Anterior cingulate cortex (tissue), 58 donors: ENCODE measurements around the gene TBL1XR1.
"Not testable (repeated sequence)": the region's sequence is repeated elsewhere in the genome, so short reads cannot be mapped to it uniquely, and the experiment has no call there.

Experiments
- DNase-seq, 58 donors: peaks; one replicate each; lab custom pipeline; 2025; lab: John Stamatoyannopoulos, UW

Gene TBL1XR1

DNA sequence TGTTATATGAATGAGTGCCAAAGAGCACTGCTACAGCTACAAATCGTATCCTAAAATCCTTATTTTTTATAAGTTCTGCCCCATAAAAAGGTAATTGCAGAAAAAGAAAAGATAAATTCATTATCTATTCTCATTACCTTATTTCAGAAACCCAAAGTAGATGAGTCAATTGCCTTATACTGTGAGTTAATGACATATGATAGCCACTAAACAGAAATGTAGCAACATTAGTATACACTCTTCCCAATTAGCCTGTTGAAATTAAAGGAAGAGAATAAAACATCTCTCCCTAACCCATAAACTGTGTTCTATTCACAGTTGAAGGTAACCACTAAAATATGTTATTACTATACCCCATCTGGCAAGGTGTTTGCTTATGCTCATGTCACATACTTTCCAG, 11.0 kb downstream of the TBL1XR1 start:
- no peak for DNase-seq

DNA sequence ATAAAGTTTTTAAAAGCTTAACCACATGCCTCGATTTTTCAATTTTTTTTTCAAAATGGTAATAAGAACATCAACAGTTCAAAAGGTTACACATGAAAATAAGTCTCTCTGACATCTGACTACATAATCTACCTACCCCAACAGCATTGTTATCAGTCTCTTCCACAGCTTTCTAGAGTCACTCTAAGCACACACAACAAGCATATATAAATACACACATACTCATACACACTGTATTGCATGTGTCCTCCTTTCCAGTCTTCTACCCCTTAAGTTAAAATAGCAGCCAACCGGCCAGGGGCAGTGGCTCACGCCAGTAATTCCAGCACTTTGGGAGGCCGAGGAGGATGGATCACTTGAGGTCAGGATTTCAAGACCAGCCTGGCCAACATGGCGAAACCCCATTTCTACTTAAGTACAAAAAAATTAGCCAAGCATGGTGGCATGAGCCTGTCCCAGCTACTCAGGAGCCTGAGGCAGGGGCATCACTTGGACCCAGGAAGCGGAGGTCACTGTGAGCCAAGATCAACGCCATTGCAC, 12.2 kb downstream of the TBL1XR1 start:
- no peak for DNase-seq

DNA sequence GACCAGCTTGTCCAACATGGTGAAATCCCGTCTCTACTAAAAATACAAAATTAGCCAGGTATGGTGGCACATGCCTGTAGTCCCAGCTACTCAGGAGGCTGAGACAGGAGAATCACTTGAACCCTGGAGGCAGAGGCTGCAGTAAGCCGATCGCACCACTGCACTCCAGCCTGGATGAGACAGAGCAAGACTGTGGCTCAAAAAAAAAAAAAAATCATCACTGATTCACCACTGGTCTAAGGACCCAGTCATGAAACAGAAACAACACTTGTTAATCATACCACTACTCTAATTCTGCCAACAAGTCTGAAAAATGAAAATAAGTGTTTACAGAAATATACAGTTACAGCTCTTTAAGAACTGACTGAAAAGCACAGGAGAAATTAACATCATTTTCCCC, 12.7 kb downstream of the TBL1XR1 start:
- DNase-seq: not testable (repeated sequence)

DNA sequence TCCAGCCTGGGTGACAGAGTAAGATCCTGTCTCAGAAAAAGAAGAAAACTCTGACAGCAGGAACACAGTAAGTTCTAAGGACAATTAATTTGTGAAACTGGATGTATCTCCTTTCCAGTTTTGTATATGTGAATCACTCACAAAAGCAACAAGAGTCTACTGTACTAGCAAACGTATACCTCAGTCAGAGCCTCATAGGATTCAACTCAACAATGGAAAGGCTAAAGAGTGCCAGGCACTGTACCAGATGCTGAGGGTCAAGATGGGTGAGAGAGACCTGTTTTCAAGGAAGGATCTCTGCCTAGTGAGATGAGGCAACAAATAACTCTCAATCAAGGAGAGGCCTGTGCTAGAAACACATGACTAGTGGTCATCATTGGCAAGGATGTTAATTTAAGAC, 14.9 kb downstream of the TBL1XR1 start:
- DNase-seq: no peak

DNA sequence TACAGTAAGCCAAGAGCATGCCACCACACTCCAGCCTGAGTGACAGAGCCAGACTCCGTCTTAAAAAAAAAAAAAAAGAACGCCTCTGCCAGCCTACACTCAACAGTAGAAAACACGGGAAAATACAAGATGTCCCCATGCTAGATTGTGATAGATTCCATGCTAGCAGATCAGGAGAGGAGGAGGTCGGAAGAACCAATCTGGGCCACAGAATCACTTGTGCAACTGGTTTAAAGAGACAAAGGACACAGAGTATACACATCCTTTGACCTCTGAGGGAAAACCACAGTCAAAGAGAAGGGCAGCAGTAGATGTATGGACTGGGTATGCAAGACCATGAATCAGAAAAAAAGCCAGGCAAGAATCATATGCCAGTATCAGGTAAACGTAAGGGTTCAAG, 15.9 kb downstream of the TBL1XR1 start:
- DNase-seq: no peak

DNA sequence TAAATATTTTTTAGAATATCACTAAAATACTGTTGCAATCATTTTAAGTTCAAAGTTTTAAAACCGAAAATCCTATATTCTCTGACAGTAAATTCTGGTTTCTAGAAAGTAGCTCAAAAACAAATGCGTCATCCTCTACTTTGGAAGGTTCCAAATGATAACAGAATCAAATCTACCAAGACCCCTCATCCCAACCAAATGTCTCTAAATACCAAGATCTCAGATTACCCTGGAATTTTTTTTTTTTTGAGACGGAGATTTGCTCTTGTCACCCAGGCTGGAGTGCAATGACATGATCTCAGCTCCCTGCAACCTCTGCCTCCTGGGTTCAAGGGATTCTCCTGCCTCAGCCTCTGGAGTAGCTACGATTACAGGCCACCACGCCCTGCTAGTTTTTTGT, 16.8 kb downstream of the TBL1XR1 start:
- no peak for DNase-seq

DNA sequence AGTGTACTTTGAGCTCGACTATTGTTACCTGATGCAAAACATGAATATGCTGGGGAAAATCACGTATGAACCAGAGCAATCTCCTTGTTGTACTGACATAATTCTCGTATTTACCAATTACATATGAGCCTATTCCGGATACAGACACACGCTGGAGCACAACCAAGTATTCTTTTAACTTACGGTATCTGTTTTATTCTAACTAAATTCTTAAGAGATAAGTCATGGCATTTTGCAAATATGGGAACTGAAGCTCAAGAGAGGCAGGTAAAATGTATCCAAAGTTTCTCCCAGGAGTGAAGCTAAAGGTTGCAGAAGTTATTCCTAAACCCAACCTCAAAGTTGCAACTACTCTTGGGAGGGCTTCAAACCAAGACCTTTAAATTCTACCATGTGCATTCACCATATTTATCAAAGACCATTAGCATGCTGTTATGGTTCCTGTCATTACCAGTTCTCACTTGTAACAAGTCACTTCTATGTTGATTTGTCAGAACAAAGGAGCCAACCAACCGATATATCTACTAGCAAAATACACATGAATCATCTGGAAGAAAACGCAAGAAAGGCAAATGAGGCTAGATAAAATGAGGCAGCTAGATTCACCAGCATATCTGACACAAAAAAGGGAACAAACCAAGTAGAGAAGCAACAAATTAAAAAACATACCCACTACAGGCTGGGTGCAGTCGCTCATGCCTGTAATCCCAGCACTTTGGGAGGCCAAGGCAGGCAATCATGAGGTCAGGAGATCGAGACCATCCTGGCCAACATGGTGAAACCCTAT, 17.8 kb downstream of the TBL1XR1 start:
- DNase-seq: no peak

DNA sequence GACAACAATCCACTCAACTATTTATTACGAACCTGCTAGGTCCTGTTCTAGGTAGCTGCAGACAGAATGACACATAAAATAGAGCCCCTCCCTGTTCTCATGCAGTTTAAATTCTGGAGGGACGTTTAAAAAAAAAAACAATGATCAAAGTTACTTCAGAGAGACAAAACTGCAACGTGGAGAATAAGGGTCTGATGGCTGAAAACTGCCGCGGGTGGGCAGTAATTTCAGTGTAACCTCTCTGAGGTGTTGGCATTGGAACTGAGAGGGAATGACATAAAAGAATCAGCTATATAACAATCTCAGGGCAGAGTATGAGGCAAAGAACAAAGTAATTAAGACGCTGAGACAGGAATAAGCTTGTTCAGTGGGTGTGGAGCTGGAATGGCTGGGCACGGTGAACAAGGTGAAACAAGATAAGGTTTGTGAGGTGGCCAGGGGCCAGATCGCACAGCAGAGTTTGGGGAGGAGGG, 19.5 kb downstream of the TBL1XR1 start:
- DNase-seq: no peak

DNA sequence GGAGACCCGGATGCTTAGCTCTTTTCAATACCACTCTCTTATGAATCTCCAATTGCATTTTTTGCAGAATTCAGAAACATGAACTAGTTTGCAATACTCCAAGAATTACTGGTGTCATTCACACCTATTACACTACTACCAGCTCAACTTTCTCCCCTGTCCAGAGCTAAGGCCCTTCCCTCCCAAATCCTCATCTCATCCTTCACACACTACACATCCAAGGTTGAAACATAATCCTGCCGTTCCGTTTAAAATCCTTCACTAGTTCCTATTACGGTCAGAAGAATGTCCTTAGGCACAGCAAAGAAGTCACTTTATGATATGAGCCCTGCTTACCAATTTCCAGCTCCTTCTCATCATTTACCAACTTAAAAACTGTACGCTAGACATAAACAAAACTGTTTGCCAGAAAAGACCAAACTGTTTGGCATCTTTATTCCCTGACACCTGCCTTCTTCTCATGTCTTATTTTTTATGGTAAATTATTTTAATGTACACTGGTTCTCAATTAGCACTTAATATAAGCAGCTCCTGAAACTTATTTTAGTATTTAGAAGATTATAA, 22.6 kb downstream of the TBL1XR1 start:
- no peak for DNase-seq

DNA sequence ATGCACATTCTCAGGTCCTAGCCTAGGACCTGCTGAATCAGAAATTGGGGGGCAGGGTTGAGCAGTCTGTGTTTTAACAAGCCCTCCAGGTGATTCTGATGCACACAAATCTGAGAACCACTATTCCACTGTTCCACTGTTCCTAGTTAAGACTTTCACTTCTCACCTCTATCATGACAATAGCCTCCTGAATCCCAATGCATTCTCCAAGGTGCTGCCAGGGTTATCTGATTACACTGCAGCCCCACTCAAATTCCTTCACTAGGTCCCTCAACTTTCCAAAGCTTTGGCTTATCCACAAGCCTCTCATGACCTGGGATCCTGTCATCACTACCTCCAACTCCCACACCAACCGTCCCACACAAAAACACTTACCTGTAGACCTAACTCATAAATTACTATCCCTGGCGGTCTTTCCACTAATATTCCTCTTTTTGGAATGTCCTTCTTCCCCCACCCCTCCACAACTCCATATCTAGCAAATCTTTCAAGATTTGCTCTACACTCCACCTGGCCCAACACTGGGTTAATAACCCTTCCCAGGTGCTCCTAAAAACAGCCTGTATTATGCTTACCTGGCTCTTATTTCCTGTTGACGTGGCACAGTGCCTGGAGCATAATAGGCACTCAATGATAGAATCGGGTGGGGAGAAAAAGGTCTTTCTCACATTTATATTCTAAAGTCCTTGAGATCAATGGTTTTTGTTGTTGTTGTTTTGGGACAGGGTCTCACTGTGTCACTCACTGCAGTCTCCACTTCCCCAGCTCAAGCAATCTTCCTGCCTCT, 27.2 kb downstream of the TBL1XR1 start:
- DNase-seq: no peak

DNA sequence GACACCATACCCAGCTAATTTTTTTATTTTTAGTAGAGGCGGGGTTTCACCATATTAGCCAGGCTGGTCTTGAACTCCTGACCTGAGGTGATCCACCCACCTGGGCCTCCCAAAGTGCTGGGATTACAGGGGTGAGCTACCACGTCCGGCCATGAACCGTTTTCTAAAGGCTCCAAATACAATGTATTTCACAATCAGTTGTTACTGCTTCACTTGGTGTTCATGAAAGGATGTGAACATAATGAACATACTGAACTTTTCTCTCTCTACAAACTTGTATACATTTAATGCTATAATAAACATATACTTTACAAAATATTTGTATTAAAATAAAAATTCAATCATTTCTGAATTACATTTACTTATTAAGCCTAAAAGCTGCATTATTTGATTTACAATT, 28.9 kb downstream of the TBL1XR1 start:
- no peak for DNase-seq

DNA sequence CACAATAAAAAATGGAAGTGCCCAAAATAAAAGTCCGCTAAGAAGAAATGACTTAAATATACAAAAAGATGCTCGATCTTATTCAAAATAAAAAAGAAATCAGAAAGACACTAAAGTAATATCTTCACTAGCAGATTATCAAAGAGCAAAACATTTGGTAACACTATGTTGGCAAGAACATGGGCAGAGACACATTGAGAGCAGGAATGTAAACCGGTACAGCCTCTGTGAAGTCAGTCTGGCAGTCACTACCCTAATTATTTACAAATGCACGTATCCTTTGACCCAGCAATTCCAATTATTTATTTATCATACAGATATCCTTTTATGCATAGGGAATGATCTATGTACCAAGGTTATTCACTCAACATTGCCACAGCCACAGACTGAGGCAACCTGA, 34.5 kb downstream of the TBL1XR1 start:
- no peak for DNase-seq

DNA sequence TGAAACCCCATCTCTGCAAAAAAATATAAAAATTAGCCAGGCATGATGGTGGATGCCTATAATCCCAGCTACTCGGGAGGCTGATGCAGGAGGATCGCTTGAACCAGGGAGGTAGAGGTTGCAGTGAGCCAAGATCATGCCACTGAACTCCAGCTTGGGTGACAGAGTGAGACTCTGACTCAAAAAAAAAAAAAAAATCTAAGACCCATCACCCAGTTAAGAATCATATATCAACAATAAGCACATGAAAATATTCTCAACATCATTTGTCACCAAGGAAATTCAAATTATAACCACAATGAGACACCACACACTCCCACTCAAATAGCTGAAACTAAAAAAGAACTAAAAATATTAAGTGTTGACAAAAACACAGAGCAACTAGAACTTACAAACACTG, 35.7 kb downstream of the TBL1XR1 start:
- not testable (repeated sequence) for DNase-seq

DNA sequence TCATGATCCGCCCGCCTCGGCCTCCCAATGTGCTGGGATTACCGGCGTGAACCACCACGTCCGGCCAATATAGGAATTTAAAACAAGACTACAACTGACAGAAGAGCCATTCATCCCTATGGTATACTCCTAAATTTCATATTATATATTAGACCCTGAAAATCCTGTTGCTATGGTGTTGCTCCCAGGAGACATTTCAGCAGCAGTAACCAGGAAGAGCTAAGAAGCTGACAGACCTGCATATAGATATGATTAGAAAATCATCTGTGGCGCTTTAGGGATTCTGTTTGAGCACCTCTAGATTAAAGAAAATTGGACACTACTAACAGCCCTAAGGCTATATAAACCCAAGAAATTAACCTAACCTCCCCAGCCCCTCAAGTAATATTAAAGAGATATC, 38.8 kb downstream of the TBL1XR1 start:
- no peak for DNase-seq

DNA sequence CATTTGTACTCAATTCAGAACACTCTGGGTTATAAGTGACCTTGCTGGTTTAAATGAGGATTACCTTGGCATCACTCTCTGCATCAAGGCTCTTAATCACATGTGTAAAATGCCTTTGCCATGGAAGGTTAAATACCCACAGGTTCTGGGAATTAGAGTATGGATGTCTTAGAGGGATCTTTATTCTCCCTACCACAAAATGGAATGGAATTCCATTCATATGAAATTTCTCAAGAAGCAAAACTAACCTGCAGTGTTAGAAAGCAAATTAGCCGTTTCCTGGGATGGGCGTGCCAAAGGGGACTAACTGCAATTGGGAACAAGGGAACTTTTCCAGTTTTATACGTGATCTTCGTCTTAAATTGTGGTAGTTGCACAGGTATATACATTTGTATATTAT, 39.8 kb downstream of the TBL1XR1 start:
- DNase-seq: no peak

DNA sequence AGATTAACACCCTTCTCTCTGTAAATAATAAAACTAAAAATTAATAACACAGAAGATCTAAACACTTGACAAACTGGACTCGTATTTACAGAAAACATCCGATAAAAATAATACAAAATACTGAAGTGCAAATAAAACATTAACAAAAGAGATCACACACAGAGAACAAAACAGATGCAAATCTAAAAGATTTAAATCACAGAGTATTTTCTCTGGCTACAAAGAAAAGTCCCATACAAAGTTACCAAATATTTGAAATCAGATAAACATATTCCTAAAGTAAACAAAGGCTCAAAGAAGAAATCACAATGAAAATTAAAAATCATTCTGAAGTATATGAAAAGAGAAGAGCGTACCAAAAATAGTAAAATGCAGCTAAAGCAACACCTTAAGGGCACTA, 42.5 kb downstream of the TBL1XR1 start:
- DNase-seq: no peak

DNA sequence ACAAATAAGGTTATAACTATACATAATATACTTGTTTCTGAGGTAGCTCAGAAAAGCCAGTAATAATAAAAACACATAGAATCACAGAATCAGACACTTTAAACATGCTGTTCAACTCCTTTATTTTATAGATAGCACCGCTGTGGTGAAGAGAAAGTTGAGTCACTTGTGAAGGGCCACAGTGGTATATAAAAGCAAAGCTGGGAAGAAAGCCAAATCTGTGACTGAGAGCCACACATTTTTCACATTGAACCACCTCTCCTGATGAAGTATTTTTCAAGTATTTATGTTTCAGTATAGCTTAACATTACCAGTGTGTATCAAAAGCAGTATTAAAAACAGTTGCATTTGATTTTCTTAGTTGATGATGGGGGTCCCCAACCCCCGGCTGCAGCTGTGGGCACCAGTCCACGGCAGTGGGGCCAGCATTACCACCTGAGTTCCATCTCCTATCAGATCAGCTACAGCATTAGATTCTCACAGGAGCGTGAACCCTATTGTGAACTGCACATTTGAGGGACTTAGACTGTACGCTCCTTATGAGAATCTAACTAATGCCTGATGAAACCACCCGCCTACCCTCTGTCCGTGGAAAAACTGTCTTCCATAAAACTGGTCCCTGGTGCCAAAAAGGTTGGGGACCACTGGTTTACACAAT, 46.2 kb downstream of the TBL1XR1 start:
- peak in 4 of 58 donors; percentile 2 to 37 (median 18) for DNase-seq

DNA sequence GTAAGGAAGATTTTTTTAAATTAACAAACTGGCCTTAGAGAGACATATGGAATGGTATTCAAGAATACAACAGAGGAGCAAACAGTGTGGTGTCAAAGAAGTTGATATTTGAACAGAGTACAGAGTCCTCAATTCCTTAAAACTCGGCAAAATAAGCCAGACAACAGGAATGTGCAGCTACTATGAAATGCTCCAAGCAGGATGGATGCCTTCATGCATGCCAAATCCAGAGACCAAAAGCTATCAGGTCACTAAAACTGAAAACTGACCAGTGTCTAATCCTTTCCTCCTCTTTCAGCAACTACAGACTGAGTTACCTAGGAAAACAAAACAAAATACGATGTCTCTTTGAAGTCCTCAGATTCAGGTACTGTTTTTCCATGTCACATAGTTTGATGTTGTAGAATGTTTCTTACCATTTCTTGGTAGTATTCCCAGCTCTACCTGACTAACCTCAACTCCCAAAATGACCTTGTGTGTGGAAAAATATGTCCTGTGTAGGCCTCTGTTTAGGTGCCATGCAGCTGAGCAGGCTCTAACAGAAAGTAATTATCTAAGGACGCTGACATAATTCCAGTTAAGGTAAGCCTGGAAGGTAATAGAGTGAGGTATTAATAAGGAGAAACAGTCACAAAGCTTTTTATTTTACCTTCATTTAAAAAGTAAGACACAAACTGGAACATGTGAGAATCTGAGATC, 46.9 kb downstream of the TBL1XR1 start:
- DNase-seq: no peak

DNA sequence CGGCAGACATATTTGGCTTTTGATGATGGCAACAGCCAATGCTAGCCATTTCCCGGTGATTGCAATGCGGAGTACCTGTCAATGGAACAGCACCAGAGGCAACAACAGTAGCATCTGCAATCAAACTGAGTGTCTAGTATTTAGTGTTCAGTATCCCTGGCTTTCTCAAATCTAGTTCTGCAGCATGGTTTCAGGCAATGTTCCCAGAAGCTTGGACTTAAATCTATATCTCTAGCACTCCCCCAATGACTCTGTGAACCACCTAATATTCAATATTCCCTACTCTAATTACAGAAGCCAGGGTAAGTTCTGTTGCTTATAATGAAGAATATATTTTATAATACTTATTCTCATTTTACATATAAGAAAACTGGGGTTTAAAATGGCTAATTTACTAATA, 48.2 kb downstream of the TBL1XR1 start:
- DNase-seq: no peak

DNA sequence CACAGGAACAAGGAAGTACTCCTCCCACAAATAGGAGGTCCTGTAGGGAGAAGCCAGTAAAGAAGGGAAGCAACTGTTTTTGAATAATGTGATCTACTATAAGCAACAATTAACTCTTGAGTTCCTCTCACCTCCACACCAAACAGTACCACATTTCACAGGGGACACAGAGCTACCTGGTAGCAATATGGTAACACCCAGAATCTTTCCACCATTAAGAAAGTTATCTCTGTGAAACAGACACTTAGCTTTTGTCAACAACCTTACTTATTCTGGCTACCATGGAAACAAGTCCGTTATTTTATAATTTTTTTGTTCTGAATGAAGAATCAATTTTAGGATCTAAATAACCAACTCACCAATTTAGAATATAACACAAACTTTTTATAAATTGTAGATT, 49.5 kb downstream of the TBL1XR1 start:
- DNase-seq: no peak
